ENCODE data around the gene OLFML2A.

Gene OLFML2A

DNA sequence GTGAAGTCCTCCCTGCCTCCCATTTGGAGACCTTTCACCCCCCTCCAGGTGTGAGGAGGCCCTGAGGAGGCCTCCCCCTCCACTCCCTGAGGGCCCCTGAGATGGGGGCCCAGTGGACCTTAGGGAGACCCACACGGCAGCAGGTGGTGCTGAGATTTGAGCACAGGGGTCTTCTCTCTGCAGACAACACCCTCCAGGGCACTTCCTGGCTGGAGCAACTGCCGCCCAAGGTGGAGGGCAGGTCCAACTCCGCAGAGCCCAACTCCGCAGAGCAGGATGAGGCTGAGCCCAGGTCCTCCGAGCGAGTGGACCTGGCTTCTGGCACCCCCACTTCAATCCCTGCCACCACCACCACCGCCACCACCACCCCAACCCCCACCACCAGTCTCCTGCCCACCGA, 27.0 kb downstream of the OLFML2A start:
- no peak for DNase-seq (ENCODE audit: extremely low spot score)
- ChIA-PET CTCF (interaction anchor here (0.8 to 1.0 kb wide), 3 partner anchors 29 to 49 kb away, joined by 3 to 5 read pairs (median 3); partner anchors contain the start of gene WDR38), POLR2A (no interaction called here)
- TF ChIP-seq, protein P1, sequence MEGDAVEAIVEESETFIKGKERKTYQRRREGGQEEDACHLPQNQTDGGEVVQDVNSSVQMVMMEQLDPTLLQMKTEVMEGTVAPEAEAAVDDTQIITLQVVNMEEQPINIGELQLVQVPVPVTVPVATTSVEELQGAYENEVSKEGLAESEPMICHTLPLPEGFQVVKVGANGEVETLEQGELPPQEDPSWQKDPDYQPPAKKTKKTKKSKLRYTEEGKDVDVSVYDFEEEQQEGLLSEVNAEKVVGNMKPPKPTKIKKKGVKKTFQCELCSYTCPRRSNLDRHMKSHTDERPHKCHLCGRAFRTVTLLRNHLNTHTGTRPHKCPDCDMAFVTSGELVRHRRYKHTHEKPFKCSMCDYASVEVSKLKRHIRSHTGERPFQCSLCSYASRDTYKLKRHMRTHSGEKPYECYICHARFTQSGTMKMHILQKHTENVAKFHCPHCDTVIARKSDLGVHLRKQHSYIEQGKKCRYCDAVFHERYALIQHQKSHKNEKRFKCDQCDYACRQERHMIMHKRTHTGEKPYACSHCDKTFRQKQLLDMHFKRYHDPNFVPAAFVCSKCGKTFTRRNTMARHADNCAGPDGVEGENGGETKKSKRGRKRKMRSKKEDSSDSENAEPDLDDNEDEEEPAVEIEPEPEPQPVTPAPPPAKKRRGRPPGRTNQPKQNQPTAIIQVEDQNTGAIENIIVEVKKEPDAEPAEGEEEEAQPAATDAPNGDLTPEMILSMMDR (IDR thresholded peaks at IDR 0.05; ENCODE audit: control extremely low read depth, extremely low read depth, low read depth, missing control alignments) = no peak

DNA sequence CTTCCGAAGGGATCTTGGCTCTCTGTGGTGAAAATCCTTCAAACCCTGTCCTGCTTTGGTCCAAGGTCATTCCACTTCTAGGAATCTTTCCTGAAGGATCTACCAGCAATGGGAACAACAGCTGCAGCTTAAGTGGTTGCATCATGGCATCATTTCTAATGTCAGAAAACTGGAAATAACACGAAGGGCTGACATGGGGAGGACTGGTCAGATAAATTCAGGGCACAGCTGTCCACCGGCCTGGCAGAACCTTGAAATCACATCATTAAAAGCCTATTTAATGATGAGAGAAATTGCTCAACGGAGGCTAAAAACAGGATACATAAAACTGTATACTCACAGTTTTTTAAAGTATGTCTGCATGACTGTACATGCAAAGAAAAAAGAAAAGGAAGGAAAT, 28.3 kb downstream of the OLFML2A start:
- CTCF ChIA-PET = interaction anchor here (1.0 kb wide), 1 partner anchor 14 kb away, joined by 3 read pairs; no protein-coding TSS in a partner anchor
- POLR2A ChIA-PET = no interaction called here
- TF ChIP-seq, protein P1 (IDR thresholded peaks at IDR 0.05; ENCODE audit: control extremely low read depth, extremely low read depth, low read depth, missing control alignments) = no peak
- DNase-seq (ENCODE audit: extremely low spot score) = no peak

DNA sequence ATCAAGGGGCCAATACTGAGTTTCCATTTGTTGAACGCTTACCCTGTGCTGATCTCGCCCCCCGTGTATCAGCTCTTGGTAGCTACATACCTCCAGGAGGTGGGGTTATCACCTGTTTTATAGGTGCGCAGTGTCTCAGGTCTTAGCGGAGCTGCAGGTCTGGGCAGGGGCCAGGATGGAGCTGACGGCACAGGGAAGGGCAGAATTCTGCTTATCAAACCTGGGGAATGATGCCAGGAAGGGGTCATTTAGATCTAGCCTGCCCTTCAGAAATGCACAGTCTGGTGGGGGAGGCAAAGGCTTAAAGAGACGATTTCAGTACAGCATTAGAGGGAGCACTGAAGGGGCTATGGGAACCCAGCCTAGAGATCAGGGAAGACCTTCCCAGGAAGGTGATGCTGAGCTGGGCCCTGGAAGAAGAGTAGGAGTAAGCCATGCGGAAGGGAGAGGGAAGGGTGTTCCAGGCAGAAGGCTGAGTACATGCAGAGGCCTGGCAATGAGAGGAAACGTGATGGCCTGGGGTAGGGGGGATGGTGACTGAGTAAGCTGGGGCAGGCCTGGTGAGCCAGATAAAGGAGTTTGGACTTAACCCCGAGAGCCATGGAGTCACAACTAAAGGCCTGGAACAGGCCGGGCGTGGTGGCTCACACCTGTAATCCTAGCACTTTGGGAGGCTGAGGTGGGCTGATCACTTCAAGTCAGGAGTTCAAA, 31.5 kb downstream of the OLFML2A start:
- CTCF ChIA-PET = interaction anchor here (1.0 to 3.4 kb wide), 4 partner anchors 9 to 44 kb away, joined by 3 to 17 read pairs (median 4); partner anchors contain the start of gene WDR38
- POLR2A ChIA-PET = interaction anchor here (0.6 kb wide), 1 partner anchor 14 kb away, joined by 3 read pairs; no protein-coding TSS in a partner anchor
- TF ChIP-seq, protein P1 (IDR thresholded peaks at IDR 0.05; ENCODE audit: control extremely low read depth, extremely low read depth, low read depth, missing control alignments) = no peak
- no peak for DNase-seq (ENCODE audit: extremely low spot score)

DNA sequence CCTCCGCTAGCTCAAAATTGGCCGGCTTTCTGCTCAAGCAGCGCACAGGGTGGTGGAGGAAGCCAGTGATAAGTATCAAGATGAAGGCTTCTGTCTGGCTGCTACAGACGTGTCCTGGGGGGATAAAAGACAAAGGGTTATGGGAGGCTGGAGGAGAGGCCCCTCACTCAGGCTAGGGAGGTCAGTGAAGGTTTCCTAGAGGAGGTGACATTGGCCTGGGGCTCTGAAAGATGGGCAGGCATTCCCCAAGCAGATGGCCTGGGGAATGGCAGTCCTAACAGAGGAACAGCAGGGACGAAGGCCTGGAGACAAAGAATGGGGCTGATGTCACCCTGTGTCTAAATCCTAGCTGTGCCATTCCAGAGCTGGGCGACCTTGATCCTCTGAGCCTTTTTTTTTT, 32.3 kb downstream of the OLFML2A start:
- DNase-seq (ENCODE audit: extremely low spot score) = no peak
- CTCF ChIA-PET = interaction anchor here (1.0 to 3.4 kb wide), 4 partner anchors 9 to 43 kb away, joined by 3 to 17 read pairs (median 4); partner anchors contain the start of gene WDR38
- POLR2A ChIA-PET = no interaction called here
- TF ChIP-seq, protein P1 (IDR thresholded peaks at IDR 0.05; ENCODE audit: control extremely low read depth, extremely low read depth, low read depth, missing control alignments) = no peak

DNA sequence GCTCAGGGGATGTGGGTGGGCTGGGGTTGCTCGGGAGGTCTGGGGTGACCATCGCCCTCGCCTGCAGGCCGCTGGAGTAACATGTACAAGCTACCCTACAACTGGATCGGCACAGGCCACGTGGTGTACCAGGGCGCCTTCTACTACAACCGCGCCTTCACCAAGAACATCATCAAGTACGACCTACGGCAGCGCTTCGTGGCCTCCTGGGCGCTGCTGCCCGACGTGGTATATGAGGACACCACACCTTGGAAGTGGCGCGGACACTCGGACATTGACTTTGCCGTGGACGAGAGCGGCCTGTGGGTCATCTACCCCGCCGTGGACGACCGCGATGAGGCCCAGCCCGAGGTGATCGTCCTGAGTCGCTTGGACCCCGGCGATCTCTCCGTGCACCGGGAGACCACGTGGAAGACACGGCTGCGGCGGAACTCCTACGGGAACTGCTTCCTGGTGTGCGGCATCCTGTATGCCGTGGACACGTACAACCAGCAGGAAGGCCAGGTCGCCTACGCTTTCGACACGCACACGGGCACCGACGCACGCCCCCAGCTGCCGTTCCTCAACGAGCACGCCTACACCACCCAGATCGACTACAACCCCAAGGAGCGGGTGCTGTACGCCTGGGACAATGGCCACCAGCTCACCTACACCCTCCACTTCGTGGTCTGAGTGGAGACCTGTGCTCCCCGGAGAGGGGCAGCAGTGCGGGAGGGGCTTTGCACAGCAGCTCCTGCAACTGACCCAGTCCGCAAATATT, 33.0 kb downstream of the OLFML2A start:
- POLR2A ChIA-PET = no interaction called here
- TF ChIP-seq, protein P1 (IDR thresholded peaks at IDR 0.05; ENCODE audit: control extremely low read depth, extremely low read depth, low read depth, missing control alignments) = no peak
- CTCF ChIA-PET = interaction anchor here (1.7 to 3.4 kb wide), 2 partner anchors 8 to 43 kb away, joined by 6 to 17 read pairs; partner anchors contain the start of gene WDR38
- no peak for DNase-seq (ENCODE audit: extremely low spot score)

GRCh38 chr9:124810663-124811355, 33.9 kb downstream of the OLFML2A start:
- ChIA-PET POLR2A (no interaction called here), CTCF (interaction anchor here (0.7 to 5.1 kb wide), 4 partner anchors 8 to 43 kb away, joined by 3 to 36 read pairs (median 22); partner anchors contain the start of genes NR6A1, OLFML2A and WDR38)
- no peak for DNase-seq (ENCODE audit: extremely low spot score)
- TF ChIP-seq, protein P1 (IDR thresholded peaks at IDR 0.05; ENCODE audit: control extremely low read depth, extremely low read depth, low read depth, missing control alignments) = no peak

All from GM10248 (cell line).